Measurements from ENCODE around the gene PRG2. TPM values are rescaled to one million over a fixed set of nuclear protein-coding genes. Genes with fewer than 3 reads are reported as not detected.

The PRG2 gene
- total and polyA plus RNA-seq, 2 of the 13 experiments (the other 11 are each of a cell fraction or from before 2014, with no cell fraction given), result not detected

GRCh38 chr11:57399972-57400578 lies 9.6 kb upstream of the PRG2 start (continued):
- TF ChIP-seq ZSCAN20 (CRISPR knock-in tag; IDR thresholded peaks at IDR 0.05; ENCODE audit: borderline replicate concordance) (no peak), ZNF577 (CRISPR knock-in tag; IDR thresholded peaks at IDR 0.05; ENCODE audit: borderline replicate concordance, low read depth) (no peak), ZFP41 (CRISPR knock-in tag; IDR thresholded peaks at IDR 0.05; ENCODE audit: borderline replicate concordance) (no peak), ZFAT (CRISPR knock-in tag; conservative IDR thresholded peaks at IDR 0.05) (no peak), ZNF576 (CRISPR knock-in tag; IDR thresholded peaks at IDR 0.05) (no peak), HMG20B (CRISPR knock-in tag; conservative IDR thresholded peaks at IDR 0.05) (0 out of 2 replicates have a peak, but pooled peaks have one; percentile 51), FOXM1 (CRISPR knock-in tag; IDR thresholded peaks at IDR 0.05) (no peak), ZNF563 (CRISPR knock-in tag; IDR thresholded peaks at IDR 0.05) (no peak), ZNF589 (CRISPR knock-in tag; conservative IDR thresholded peaks at IDR 0.05) (no peak), RNF219 (CRISPR knock-in tag; IDR thresholded peaks at IDR 0.05) (no peak), ZNF570 (CRISPR knock-in tag; IDR thresholded peaks at IDR 0.05; ENCODE audit: borderline replicate concordance) (no peak), NCOR1 (IDR thresholded peaks at IDR 0.05; ENCODE audit: borderline replicate concordance, low read length) (peak; percentile 89), MTA3 (CRISPR knock-in tag; IDR thresholded peaks at IDR 0.05) (no peak), ZNF407 (CRISPR knock-in tag; IDR thresholded peaks at IDR 0.05; ENCODE audit: not compliant biosample characterization) (no peak), ZNF784 (CRISPR knock-in tag; IDR thresholded peaks at IDR 0.05; ENCODE audit: borderline replicate concordance) (no peak), TCF7L2 (IDR thresholded peaks at IDR 0.05; ENCODE audit: low read depth, low read length) (no peak)
